HG03103 (cell line): Measurements from ENCODE around the gene SHROOM3.
"Not testable (repeated sequence)": the region's sequence is repeated elsewhere in the genome, so short reads cannot be mapped to it uniquely, and the experiment has no call there.

Experiments
- ATAC-seq: cut with Tn5 transposase; IDR thresholded peaks from one replicate; pipeline ENCODE4 v1.9.1; 2021; ENCODE audit warnings: low read depth; ENCODE audit not compliant: unreplicated experiment

Gene SHROOM3

GRCh38 chr4:76585897-76586360 is 150.9 kb downstream of the SHROOM3 start:
- ATAC-seq: no peak

- ATAC-seq: no peak
Measured at GRCh38 chr4:76588274-76588673, 153.2 kb downstream of the SHROOM3 start.

GRCh38 chr4:76589402-76589801 is 154.4 kb downstream of the SHROOM3 start:
- no peak for ATAC-seq

GRCh38 chr4:76589872-76590797 is 155.1 kb downstream of the SHROOM3 start:
- ATAC-seq: no peak

- ATAC-seq: no peak
Measured at GRCh38 chr4:76590798-76591281, 155.8 kb downstream of the SHROOM3 start.

GRCh38 chr4:76591992-76592391 is 157.0 kb downstream of the SHROOM3 start:
- no peak for ATAC-seq

- ATAC-seq: no peak
Measured at GRCh38 chr4:76592460-76592859, 157.4 kb downstream of the SHROOM3 start.

- ATAC-seq: no peak
Measured at GRCh38 chr4:76594173-76594572, 159.1 kb downstream of the SHROOM3 start.

GRCh38 chr4:76595435-76595834 is 160.4 kb downstream of the SHROOM3 start:
- ATAC-seq: no peak

GRCh38 chr4:76596713-76597112 is 161.7 kb downstream of the SHROOM3 start:
- no peak for ATAC-seq

GRCh38 chr4:76597423-76597979 is 162.5 kb downstream of the SHROOM3 start:
- ATAC-seq: no peak

GRCh38 chr4:76600447-76600846 is 165.4 kb downstream of the SHROOM3 start:
- no peak for ATAC-seq

GRCh38 chr4:76601791-76602190 is 166.8 kb downstream of the SHROOM3 start:
- ATAC-seq: no peak

- no peak for ATAC-seq
Measured at GRCh38 chr4:76605099-76605563, 170.1 kb downstream of the SHROOM3 start.

GRCh38 chr4:76606645-76607265 is 171.7 kb downstream of the SHROOM3 start:
- no peak for ATAC-seq

GRCh38 chr4:76607266-76607799 is 172.3 kb downstream of the SHROOM3 start:
- ATAC-seq: peak; percentile 89

- no peak for ATAC-seq
Measured at GRCh38 chr4:76607846-76608245, 172.8 kb downstream of the SHROOM3 start.

GRCh38 chr4:76608549-76608948 is 173.5 kb downstream of the SHROOM3 start:
- ATAC-seq: not testable (repeated sequence)

GRCh38 chr4:76610751-76611547 is 175.9 kb downstream of the SHROOM3 start:
- ATAC-seq: no peak

GRCh38 chr4:76611616-76612207 is 176.7 kb downstream of the SHROOM3 start:
- ATAC-seq: no peak
